CD4-positive, alpha-beta memory T cell (primary cell): ENCODE results near the gene DST. TPM values are rescaled to one million over a fixed set of nuclear protein-coding genes. Genes with fewer than 3 reads are reported as not detected.

ENCODE experiments used
- CTCF ChIA-PET: fragments of 350-600 bp; sonication (Branson Sonifier 250); formaldehyde crosslinking; loops from one replicate; lab custom pipeline; 2021; ENCODE audit warnings: inconsistent platforms; ENCODE audit not compliant: partially characterized antibody; lab: Charles Lee
- POLR2A ChIA-PET: fragments of 350-600 bp; sonication (Branson Sonifier 250); formaldehyde crosslinking; loops from one replicate; lab custom pipeline; 2021; ENCODE audit not compliant: partially characterized antibody; lab: Charles Lee
- DNase-seq, 5 donors: peaks; one replicate each; pipeline versions ENCODE4 v3.0.0 to v3.0.0-alpha.2; 2020 to 2022; ENCODE audit warnings: mixed read lengths in 1 of 5
- H3K27ac ChIP-seq: one replicate; pipeline ENCODE4 v1.7.0; 2013; ENCODE audit warnings: low read depth, low read length
- H3K27me3 ChIP-seq: 2 replicates; pipeline ENCODE4 v1.7.0; 2013; ENCODE audit warnings: mild to moderate bottlenecking, low read length, moderate library complexity; ENCODE audit not compliant: insufficient read depth
- H3K36me3 ChIP-seq: 2 replicates; pipeline ENCODE4 v1.7.0; 2013; ENCODE audit warnings: mild to moderate bottlenecking, low read length, moderate library complexity; ENCODE audit not compliant: insufficient read depth
- H3K4me1 ChIP-seq: 2 replicates; pipeline ENCODE4 v1.7.0; 2013; ENCODE audit warnings: mild to moderate bottlenecking, low read length, moderate library complexity; ENCODE audit not compliant: insufficient read depth
- H3K4me3 ChIP-seq, 2 donors: one replicate each; pipeline ENCODE4 v1.7.0; 2013; ENCODE audit warnings: low read length in 2 of 2, mild to moderate bottlenecking in 1 of 2
- H3K9me3 ChIP-seq, 2 donors: one replicate each; pipeline ENCODE4 v1.7.0; 2013; ENCODE audit warnings: low read length in 2 of 2, control low read depth in 1 of 2; ENCODE audit not compliant: control insufficient read depth in 1 of 2
- H3K27ac Mint-ChIP-seq, 7 donors: one replicate each; pipeline ENCODE4 v1.8.0; 2020 to 2021; ENCODE audit warnings: mixed read lengths in 7 of 7, mild to moderate bottlenecking in 6 of 7, inconsistent platforms in 3 of 7, moderate library complexity in 3 of 7
- H3K27me3 Mint-ChIP-seq, 2 donors: one replicate each; pipeline ENCODE4 v1.8.0; 2020 to 2021; ENCODE audit warnings: mixed read lengths in 2 of 2
- H3K36me3 Mint-ChIP-seq, 2 donors: one replicate each; pipeline ENCODE4 v1.8.0; 2020 to 2021; ENCODE audit warnings: mixed read lengths in 2 of 2, inconsistent platforms in 1 of 2, mild to moderate bottlenecking in 1 of 2
- H3K4me1 Mint-ChIP-seq, 4 donors: one replicate each; pipeline ENCODE4 v1.8.0; 2020 to 2021; ENCODE audit warnings: mixed read lengths in 4 of 4, mild to moderate bottlenecking in 1 of 4
- H3K4me3 Mint-ChIP-seq, 8 donors: one replicate each; pipeline ENCODE4 v1.8.0; 2020 to 2021; ENCODE audit warnings: mixed read lengths in 8 of 8, mild to moderate bottlenecking in 7 of 8, moderate library complexity in 6 of 8, inconsistent platforms in 3 of 8
- H3K9me3 Mint-ChIP-seq, 8 donors: one replicate each; pipeline ENCODE4 v1.8.0; 2020 to 2021; ENCODE audit warnings: mixed read lengths in 8 of 8, mild to moderate bottlenecking in 5 of 8, inconsistent platforms in 3 of 8, moderate library complexity in 1 of 8
- intact Hi-C: fragments of 100-400 bp; cut with micrococcal nuclease; formaldehyde crosslinking; loops from one replicate; pipeline ENCODE4 v1.15.1; 2023
- polyA plus RNA-seq, 2 donors: library from polyadenylated mRNA; unstranded; fragments of 300-500 nt; fragmentation: Illumina TruSeq; gene quantifications; one replicate each; pipeline ENCODE4 v1.2.3, GENCODE V29; 2021
- total RNA-seq, 2 experiments: library from RNA; stranded (reverse); gene quantifications; one replicate each; pipeline ENCODE4 v1.2.3, GENCODE V29; 2021

Gene DST
- total and polyA plus RNA-seq, 4 experiments from 2014 or later = 1.1 to 8.8 (median 5.2) TPM

DNA sequence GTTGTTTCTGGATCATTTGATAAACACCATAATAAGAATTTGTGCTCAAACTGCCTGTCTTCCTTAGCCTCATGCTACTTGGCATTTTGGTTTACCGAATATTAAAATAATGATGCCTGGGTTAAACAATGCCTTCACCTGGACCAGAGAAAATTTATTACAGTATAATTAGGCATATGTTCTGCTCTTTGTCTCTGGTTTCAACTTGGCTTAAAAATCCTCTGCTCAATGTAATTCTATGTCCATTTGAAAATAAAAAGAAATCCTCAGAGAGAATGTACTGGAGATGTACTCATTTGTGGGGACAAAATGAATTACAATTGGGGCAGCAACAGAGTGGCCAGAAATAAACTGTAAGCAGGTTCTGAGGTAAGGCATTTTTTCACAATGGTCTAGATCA, 95.0 kb downstream of the DST start:
- H3K9me3 ChIP-seq = no peaks in the 10 kb centered on the region
- no peaks in the 10 kb centered on the region for H3K9me3 Mint-ChIP-seq
- no peaks in the 10 kb centered on the region for H3K4me1 ChIP-seq
- no peak overlapping the region for H3K27ac Mint-ChIP-seq
- no peak overlapping the region for H3K27ac ChIP-seq
- peaks cover 0 to 2% of the 10 kb centered on the region in 2 donors for H3K27me3 Mint-ChIP-seq
- DNase-seq = no peak
- H3K4me3 ChIP-seq = no peak overlapping the region
- ChIA-PET CTCF (no interaction called here), POLR2A (no interaction called here)
- H3K4me3 Mint-ChIP-seq = no peak overlapping the region
- intact Hi-C loops = no loop called here
- H3K36me3 Mint-ChIP-seq = no peaks in the 10 kb centered on the region
- no peaks in the 10 kb centered on the region for H3K27me3 ChIP-seq
- H3K36me3 ChIP-seq = no peaks in the 10 kb centered on the region
- peaks cover 0 to 5% (median 0%) of the 10 kb centered on the region in 4 donors for H3K4me1 Mint-ChIP-seq

DNA sequence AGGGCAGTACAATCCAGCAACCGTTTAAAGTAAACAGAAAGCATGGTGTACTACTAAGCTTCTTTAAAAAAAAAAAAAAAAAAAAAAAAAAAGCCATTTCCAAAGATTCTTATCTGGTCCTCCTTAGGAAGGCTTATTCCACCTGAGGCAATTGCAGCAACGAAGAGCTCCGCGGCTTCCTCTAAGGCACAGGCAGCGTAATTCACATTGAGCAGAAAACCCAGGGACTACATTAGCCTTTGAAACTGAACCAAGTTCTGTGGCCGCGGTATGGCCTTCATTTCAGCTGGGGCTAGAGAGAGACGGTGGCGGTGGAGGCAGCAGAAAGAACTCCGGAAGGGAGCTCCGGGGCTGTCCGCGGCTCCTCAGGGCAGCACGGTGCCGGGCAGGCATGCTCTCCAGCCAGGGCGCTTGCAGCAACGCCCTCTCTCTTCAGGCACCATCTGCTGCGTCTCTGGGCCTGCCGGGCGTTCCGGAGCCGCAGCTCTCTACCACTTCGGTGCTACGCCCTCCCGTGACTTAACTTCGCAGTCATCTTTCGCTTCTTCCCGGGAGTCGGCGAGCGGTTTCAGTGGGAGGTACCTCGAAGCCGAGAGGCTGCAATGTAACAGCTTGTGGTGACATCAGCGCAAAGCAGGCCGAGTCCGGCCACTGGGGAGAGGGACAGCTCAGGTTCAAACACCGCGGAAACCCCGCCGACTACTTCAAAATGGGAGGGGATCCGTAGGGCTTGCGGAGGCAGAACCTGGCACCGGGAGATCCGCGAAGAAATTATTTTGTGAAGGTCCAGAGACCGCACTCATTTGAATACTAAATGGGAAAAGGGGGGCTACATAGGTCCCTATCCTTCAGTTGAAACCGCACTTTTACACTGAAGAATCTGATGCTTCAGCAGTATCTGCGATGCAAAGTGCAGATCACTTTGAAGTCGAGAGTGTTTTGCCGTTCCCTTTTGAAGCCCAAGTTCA, 100.0 kb downstream of the DST start:
- no peak overlapping the region for H3K4me3 Mint-ChIP-seq
- H3K36me3 Mint-ChIP-seq = no peaks in the 10 kb centered on the region
- POLR2A ChIA-PET = no interaction called here
- CTCF ChIA-PET = interaction anchor here (0.8 to 1.9 kb wide), 11 partner anchors 9 to 774 kb away, joined by 3 to 9 read pairs (median 3); no protein-coding TSS in a partner anchor
- Histone ChIP-seq H3K9me3 (no peaks in the 10 kb centered on the region), H3K36me3 (no peaks in the 10 kb centered on the region), H3K27ac (peak overlapping the region; percentile 42), H3K27me3 (no peaks in the 10 kb centered on the region), H3K4me1 (peaks cover 9% of the 10 kb centered on the region), H3K4me3 (peak overlapping the region; percentile 32 to 57)
- H3K27ac Mint-ChIP-seq = no peak overlapping the region
- DNase-seq = peak; percentile 41 to 56 (median 50)
- intact Hi-C loops = no loop called here
- H3K27me3 Mint-ChIP-seq = no peaks in the 10 kb centered on the region
- no peaks in the 10 kb centered on the region for H3K4me1 Mint-ChIP-seq
- H3K9me3 Mint-ChIP-seq = no peaks in the 10 kb centered on the region

DNA sequence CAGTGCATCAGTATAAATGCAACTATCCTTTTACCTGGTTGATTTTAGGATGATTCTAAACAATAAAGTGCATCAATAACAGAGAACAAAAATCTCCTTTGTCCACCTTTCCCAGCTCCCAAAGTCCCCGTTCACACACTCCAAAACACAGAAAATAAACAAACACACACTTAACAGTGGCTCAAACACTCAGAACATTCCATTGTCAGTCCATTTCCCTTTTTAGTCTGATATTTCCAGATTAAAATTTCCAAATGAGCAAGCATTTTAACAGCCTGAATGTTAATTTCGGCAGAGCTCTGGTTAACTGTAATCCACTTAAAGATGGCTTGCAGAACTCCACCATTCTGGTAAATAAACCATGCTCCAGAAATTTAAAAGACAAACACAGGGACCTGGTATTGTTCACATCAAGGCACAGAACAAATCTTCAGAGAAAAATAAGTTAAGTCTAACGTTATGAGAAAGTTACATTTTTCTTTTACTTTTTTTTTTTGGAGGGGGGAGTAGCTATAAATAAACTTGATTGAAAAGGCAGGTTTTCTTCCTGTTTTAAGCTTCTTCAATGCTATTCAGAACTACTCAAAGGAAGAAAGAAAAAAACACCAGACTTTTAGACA, 100.8 kb downstream of the DST start:
- Mint-ChIP-seq H3K27me3 (no peaks in the 10 kb centered on the region), H3K4me1 (no peaks in the 10 kb centered on the region), H3K9me3 (no peaks in the 10 kb centered on the region), H3K4me3 (no peak overlapping the region), H3K36me3 (no peaks in the 10 kb centered on the region), H3K27ac (no peak overlapping the region)
- Histone ChIP-seq H3K27me3 (no peaks in the 10 kb centered on the region), H3K4me1 (peaks cover 9% of the 10 kb centered on the region), H3K27ac (no peak overlapping the region), H3K36me3 (no peaks in the 10 kb centered on the region), H3K4me3 (peak overlapping the region in 1 of 2 donors; percentile 57), H3K9me3 (no peaks in the 10 kb centered on the region)
- ChIA-PET POLR2A (no interaction called here), CTCF (interaction anchor here (0.8 to 1.9 kb wide), 10 partner anchors 10 to 775 kb away, joined by 3 to 9 read pairs (median 3); no protein-coding TSS in a partner anchor)
- DNase-seq = no peak
- intact Hi-C loops = no loop called here

DNA sequence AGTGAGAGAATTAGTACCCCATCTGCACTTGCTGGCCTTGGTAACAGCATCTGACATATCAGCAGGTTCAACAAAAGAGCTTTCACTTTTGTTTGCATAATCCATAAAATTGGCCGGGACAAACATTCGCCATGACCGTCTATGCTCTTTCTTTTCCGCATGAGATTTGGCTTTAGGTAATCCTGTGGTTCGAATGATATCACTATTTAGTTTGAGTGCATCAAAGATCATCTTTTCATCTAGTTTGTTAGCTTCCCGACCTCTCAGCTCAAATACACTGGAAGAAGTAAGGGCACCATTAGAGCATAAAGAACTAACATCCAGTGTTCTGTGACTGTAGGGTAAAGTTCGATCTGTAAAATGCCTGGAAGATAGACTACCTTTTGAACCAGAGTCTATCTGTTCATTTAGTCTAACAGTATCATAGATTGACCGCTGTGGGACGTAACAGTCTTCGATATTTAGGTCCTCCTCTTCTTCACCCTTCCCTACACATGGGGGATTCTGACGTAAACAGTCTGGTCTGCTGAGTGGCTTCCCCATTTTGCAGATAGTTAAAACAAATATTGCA, 101.6 kb downstream of the DST start:
- Mint-ChIP-seq H3K4me3 (no peak overlapping the region), H3K27me3 (no peaks in the 10 kb centered on the region), H3K9me3 (no peaks in the 10 kb centered on the region), H3K4me1 (no peaks in the 10 kb centered on the region), H3K36me3 (no peaks in the 10 kb centered on the region), H3K27ac (no peak overlapping the region)
- DNase-seq = no peak
- intact Hi-C loops = no loop called here
- H3K27ac ChIP-seq = no peak overlapping the region
- peaks cover 9% of the 10 kb centered on the region for H3K4me1 ChIP-seq
- H3K36me3 ChIP-seq = no peaks in the 10 kb centered on the region
- ChIA-PET POLR2A (no interaction called here), CTCF (interaction anchor here (1.2 to 1.9 kb wide), 3 partner anchors 11 to 69 kb away, joined by 3 to 9 read pairs (median 3); no protein-coding TSS in a partner anchor)
- no peak overlapping the region for H3K4me3 ChIP-seq
- no peaks in the 10 kb centered on the region for H3K27me3 ChIP-seq
- H3K9me3 ChIP-seq = no peaks in the 10 kb centered on the region

DNA sequence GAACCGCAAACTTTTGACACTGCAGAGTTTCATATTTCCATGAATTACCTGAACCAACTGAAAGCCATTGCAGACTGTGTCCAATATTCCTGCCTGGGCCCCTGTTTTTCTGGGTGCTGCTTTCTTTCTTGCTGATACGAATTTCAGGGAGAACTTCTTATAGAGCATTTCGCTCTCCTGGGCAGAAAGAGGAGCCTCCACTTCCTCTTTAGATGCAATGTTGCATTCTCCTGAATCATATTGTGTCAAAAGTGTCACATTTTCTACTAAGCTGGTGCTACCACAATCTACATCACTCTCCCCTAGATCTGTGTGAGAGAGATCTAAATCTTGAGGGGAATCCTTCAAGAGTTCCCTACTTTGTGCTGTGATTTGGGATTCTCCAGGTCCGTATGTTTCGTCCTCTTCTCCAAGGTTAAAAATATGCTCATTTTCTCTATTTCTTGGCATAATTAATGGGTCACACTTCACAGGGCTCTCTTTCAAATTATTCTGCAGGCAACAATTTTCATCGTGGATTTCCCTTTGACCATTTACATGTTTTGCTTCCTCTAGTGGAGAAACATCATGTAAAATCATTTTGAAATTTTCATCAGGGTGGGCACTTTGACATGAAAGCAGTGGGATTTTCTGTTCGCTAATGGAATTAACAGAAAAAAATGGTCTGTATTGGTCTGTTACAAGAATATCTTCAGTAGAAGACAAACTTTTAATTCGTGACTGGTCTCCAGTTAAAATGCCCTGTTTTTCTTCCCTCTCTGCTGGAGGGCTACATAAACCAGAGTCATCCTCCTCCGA, 102.3 kb downstream of the DST start:
- Mint-ChIP-seq H3K4me3 (no peak overlapping the region), H3K9me3 (no peaks in the 10 kb centered on the region), H3K27ac (no peak overlapping the region), H3K36me3 (no peaks in the 10 kb centered on the region), H3K4me1 (no peaks in the 10 kb centered on the region), H3K27me3 (no peaks in the 10 kb centered on the region)
- H3K4me3 ChIP-seq = no peak overlapping the region
- H3K4me1 ChIP-seq = peaks cover 9% of the 10 kb centered on the region
- H3K9me3 ChIP-seq = no peaks in the 10 kb centered on the region
- POLR2A ChIA-PET = no interaction called here
- H3K27me3 ChIP-seq = no peaks in the 10 kb centered on the region
- CTCF ChIA-PET = interaction anchor here (1.4 kb wide), 1 partner anchor 55 kb away, joined by 3 read pairs; no protein-coding TSS in a partner anchor
- no peak for DNase-seq
- intact Hi-C loops = no loop called here
- H3K27ac ChIP-seq = no peak overlapping the region
- no peaks in the 10 kb centered on the region for H3K36me3 ChIP-seq

DNA sequence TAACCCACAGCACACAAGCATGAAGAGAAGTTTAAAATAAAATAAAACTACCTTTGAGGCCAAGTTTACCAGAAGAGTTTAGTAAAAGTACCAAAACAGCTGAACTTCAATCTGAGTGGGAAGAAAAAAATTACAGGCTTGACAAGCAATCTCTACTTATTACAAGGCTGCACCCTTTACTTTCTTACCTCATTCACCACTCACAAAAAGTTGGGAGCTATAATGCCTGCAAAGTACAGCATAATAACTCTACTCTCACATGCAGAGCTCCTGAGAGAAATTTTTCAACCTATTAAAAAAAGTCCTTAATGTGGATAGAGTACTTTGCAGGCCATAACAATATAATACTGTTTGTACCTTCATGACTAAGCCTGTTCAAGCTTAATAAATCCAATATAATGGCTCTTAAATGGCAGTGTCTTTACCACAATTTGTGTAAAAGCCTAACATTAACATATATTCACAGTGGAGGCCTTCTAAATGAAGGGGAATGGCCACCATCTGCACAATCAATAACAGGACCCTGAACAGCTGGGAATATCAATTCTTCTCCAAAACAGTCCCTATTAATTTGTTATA, 103.1 kb downstream of the DST start:
- no peaks in the 10 kb centered on the region for H3K4me1 Mint-ChIP-seq

More for the DNA sequence above, 103.1 kb downstream of the DST start:
- H3K27ac ChIP-seq = no peak overlapping the region
- H3K36me3 ChIP-seq = no peaks in the 10 kb centered on the region
- no peaks in the 10 kb centered on the region for H3K9me3 ChIP-seq
- Mint-ChIP-seq H3K9me3 (no peaks in the 10 kb centered on the region), H3K4me3 (no peak overlapping the region), H3K27ac (no peak overlapping the region), H3K36me3 (no peaks in the 10 kb centered on the region), H3K27me3 (peaks cover 0 to under 1% of the 10 kb centered on the region in 2 donors)
- H3K4me1 ChIP-seq = peaks cover 9% of the 10 kb centered on the region
- CTCF ChIA-PET = interaction anchor here (1.4 kb wide), 1 partner anchor 56 kb away, joined by 3 read pairs; no protein-coding TSS in a partner anchor
- no peaks in the 10 kb centered on the region for H3K27me3 ChIP-seq
- no peak overlapping the region for H3K4me3 ChIP-seq
- DNase-seq = no peak
- POLR2A ChIA-PET = no interaction called here
- intact Hi-C loops = no loop called here
